ENCODE data around the gene SPATA32. TPM values are rescaled to one million over a fixed set of nuclear protein-coding genes. Genes with fewer than 3 reads are reported as not detected.

SPATA32 gene
- total RNA-seq, 1 donor from 2014 or later = 0.37 TPM

- intact Hi-C loops (cut with micrococcal nuclease) = loop anchor here (1.0 to 2.0 kb wide), 3 partner anchors 16 to 166 kb away; no protein-coding TSS in a partner anchor
- H3K9me3 Mint-ChIP-seq = no peaks in the 10 kb centered on the region
- H3K27ac Mint-ChIP-seq = peak overlapping the region; percentile 64
- no peaks in the 10 kb centered on the region for H3K27me3 Mint-ChIP-seq (ENCODE audit: low read depth)
- H3K4me1 Mint-ChIP-seq (ENCODE audit: low read depth) = peaks cover 28% of the 10 kb centered on the region
- peak overlapping the region; percentile 85 for H3K4me3 Mint-ChIP-seq (ENCODE audit: low read depth)
- peak; percentile 73 for DNase-seq (ENCODE audit: low spot score)
- H3K36me3 Mint-ChIP-seq (ENCODE audit: low read depth) = peaks cover 79% of the 10 kb centered on the region
Observed at GRCh38 chr17:45218895-45219661, 42.8 kb downstream of the SPATA32 start.

Other genes with a start within 250 kb of the SPATA32 start
- 30.0 and 31.0 TPM in 2 replicates for gene DCAKD, start 210.5 kb downstream of the SPATA32 start, total RNA-seq
- 165 and 173 TPM in 2 replicates for gene NMT1, start 200.8 kb downstream of the SPATA32 start, total RNA-seq
- gene PLCD3, start 129.6 kb downstream of the SPATA32 start, total RNA-seq = 4.0 and 4.4 TPM in 2 replicates
- 12.8 and 15.9 TPM in 2 replicates for gene ACBD4, start 126.4 kb downstream of the SPATA32 start, total RNA-seq
- gene HEXIM1, start 113.6 kb downstream of the SPATA32 start, total RNA-seq = 46.4 and 48.1 TPM in 2 replicates
- 7.5 and 7.8 TPM in 2 replicates for gene HEXIM2, start 100.2 kb downstream of the SPATA32 start, total RNA-seq
- 469 and 475 TPM in 2 replicates for gene FMNL1, start 40.2 kb downstream of the SPATA32 start, total RNA-seq
- gene MAP3K14, start 54.9 kb upstream of the SPATA32 start, total RNA-seq = 45.6 and 49.5 TPM in 2 replicates
- gene ARHGAP27, start 170.8 kb upstream of the SPATA32 start, total RNA-seq = 50.7 and 58.0 TPM in 2 replicates
- 33.1 and 38.9 TPM in 2 replicates for gene PLEKHM1, start 228.6 kb upstream of the SPATA32 start, total RNA-seq